Measurements from ENCODE around the gene PKIG. TPM values are rescaled to one million over a fixed set of nuclear protein-coding genes. Genes with fewer than 3 reads are reported as not detected.

PKIG gene
- total and polyA plus RNA-seq, 9 of the 15 experiments (the other 6 are each of a cell fraction or from before 2014, with no cell fraction given), result 0.13 to 7.0 (median 4.7) TPM

DNA sequence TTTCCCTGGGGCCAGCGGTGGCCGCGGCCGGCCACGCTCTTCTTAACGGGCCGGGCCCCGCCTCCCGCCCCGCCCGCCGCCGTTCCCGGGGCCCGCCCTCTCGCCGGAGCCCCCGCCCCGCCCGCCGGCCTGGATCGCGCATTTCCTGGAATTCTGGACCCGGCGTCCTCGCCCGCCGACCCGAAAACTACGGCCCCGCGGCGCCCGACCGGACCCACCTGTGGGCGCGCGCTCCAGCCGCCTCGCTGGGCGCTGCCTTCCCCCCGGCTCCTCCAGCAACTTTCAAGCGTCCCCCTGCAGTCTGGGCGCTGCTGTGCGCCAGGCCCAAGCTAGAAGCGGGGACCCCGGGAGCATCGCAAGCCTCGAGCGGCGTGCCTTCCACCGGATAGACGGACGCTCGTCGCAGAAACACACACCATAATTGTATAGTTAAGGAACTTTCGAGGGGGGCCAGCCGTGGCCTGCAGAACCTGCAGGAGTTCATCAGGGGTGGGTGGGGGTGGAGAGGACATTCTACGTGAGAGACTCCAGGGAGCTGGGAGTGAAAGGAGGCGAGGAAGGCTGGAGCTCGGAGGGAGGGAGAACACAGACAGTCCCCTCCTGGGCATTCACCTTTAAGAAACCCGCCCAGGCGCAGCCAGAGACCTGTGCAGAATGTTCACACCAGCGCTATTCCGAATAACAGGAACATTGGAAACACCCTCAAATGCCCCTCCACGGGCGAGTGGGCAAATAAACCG, 69.5 kb downstream of the PKIG start, which contains the start of gene ADA (continued):
- TF ChIP-seq, protein P1, sequence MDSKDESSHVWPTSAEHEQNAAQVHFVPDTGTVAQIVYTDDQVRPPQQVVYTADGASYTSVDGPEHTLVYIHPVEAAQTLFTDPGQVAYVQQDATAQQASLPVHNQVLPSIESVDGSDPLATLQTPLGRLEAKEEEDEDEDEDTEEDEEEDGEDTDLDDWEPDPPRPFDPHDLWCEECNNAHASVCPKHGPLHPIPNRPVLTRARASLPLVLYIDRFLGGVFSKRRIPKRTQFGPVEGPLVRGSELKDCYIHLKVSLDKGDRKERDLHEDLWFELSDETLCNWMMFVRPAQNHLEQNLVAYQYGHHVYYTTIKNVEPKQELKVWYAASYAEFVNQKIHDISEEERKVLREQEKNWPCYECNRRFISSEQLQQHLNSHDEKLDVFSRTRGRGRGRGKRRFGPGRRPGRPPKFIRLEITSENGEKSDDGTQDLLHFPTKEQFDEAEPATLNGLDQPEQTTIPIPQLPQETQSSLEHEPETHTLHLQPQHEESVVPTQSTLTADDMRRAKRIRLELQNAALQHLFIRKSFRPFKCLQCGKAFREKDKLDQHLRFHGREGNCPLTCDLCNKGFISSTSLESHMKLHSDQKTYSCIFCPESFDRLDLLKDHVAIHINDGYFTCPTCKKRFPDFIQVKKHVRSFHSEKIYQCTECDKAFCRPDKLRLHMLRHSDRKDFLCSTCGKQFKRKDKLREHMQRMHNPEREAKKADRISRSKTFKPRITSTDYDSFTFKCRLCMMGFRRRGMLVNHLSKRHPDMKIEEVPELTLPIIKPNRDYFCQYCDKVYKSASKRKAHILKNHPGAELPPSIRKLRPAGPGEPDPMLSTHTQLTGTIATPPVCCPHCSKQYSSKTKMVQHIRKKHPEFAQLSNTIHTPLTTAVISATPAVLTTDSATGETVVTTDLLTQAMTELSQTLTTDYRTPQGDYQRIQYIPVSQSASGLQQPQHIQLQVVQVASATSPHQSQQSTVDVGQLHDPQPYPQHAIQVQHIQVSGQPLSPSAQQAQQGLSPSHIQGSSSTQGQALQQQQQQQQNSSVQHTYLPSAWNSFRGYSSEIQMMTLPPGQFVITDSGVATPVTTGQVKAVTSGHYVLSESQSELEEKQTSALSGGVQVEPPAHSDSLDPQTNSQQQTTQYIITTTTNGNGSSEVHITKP (IDR thresholded peaks at IDR 0.05; ENCODE audit: partially characterized antibody), result peak; percentile 72
- TF ChIP-seq, protein P2, sequence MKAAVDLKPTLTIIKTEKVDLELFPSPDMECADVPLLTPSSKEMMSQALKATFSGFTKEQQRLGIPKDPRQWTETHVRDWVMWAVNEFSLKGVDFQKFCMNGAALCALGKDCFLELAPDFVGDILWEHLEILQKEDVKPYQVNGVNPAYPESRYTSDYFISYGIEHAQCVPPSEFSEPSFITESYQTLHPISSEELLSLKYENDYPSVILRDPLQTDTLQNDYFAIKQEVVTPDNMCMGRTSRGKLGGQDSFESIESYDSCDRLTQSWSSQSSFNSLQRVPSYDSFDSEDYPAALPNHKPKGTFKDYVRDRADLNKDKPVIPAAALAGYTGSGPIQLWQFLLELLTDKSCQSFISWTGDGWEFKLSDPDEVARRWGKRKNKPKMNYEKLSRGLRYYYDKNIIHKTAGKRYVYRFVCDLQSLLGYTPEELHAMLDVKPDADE (conservative IDR thresholded peaks at IDR 0.05; ENCODE audit: control insufficient read depth, low read depth, low read length), result peak; percentile 48; the same call in 1 of the 2 replicates
- TF ChIP-seq POLR2G (IDR thresholded peaks at IDR 0.05; ENCODE audit: low read depth, low read length) (0 out of 2 replicates have a peak, but pooled peaks have one; percentile 16), PHF8 (IDR thresholded peaks at IDR 0.05; ENCODE audit: borderline replicate concordance, low read length) (peak; percentile 55; the same call in 1 of the 2 replicates), TBP (optimal IDR thresholded peaks at IDR 0.05; ENCODE audit: low read depth, low read length) (peak; percentile 20), ZNF444 (CRISPR knock-in tag; IDR thresholded peaks at IDR 0.05) (no peak), FOXM1 (IDR thresholded peaks at IDR 0.05; ENCODE audit: low read depth) (no peak), FOXM1 (CRISPR knock-in tag; IDR thresholded peaks at IDR 0.05; ENCODE audit: low read depth) (no peak), MAZ (CRISPR knock-in tag; conservative IDR thresholded peaks at IDR 0.05 in 1 of 2, IDR thresholded peaks at IDR 0.05 in 1 of 2) (peak; percentile 52 to 69; a peak in 3 of 4 replicates), NFE2 (IDR thresholded peaks at IDR 0.05; ENCODE audit: low read depth) (no peak), E2F3 (CRISPR knock-in tag; IDR thresholded peaks at IDR 0.05) (no peak)
- TF ChIP-seq, protein P3, sequence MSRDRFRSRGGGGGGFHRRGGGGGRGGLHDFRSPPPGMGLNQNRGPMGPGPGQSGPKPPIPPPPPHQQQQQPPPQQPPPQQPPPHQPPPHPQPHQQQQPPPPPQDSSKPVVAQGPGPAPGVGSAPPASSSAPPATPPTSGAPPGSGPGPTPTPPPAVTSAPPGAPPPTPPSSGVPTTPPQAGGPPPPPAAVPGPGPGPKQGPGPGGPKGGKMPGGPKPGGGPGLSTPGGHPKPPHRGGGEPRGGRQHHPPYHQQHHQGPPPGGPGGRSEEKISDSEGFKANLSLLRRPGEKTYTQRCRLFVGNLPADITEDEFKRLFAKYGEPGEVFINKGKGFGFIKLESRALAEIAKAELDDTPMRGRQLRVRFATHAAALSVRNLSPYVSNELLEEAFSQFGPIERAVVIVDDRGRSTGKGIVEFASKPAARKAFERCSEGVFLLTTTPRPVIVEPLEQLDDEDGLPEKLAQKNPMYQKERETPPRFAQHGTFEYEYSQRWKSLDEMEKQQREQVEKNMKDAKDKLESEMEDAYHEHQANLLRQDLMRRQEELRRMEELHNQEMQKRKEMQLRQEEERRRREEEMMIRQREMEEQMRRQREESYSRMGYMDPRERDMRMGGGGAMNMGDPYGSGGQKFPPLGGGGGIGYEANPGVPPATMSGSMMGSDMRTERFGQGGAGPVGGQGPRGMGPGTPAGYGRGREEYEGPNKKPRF (IDR thresholded peaks at IDR 0.05; ENCODE audit: low read depth, low read length), result no peak

All from K562 (cell line).